Breast epithelium (tissue), 3 donors: ENCODE data around the gene UPP1.

Experiments used
- POLR2A ChIP-seq: fragments of 450-650 bp; IDR thresholded peaks from one replicate; pipeline ENCODE4 v1.6.1; 2016; ENCODE audit warnings: antibody characterized with exemption, mild to moderate bottlenecking, moderate library complexity
- TF ChIP-seq, protein P1 (sequence below), 3 donors: fragments of 450-650 bp; IDR thresholded peaks; one replicate each; pipeline ENCODE4 v1.5.1; 2016 to 2017; ENCODE audit warnings: antibody characterized with exemption in 3 of 3, mild to moderate bottlenecking in 3 of 3, moderate library complexity in 3 of 3

- no peak for TF ChIP-seq POLR2A
- TF ChIP-seq, protein P1, sequence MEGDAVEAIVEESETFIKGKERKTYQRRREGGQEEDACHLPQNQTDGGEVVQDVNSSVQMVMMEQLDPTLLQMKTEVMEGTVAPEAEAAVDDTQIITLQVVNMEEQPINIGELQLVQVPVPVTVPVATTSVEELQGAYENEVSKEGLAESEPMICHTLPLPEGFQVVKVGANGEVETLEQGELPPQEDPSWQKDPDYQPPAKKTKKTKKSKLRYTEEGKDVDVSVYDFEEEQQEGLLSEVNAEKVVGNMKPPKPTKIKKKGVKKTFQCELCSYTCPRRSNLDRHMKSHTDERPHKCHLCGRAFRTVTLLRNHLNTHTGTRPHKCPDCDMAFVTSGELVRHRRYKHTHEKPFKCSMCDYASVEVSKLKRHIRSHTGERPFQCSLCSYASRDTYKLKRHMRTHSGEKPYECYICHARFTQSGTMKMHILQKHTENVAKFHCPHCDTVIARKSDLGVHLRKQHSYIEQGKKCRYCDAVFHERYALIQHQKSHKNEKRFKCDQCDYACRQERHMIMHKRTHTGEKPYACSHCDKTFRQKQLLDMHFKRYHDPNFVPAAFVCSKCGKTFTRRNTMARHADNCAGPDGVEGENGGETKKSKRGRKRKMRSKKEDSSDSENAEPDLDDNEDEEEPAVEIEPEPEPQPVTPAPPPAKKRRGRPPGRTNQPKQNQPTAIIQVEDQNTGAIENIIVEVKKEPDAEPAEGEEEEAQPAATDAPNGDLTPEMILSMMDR (IDR thresholded peaks at IDR 0.05): no peak
These were observed 61.0 kb downstream of the UPP1 start for GRCh38 chr7:48150086-48150485.
